Activated CD8-positive, alpha-beta T cell treated with anti-CD3 and anti-CD28 coated beads, Interleukin-2, amount 10 ng/mL, durations not matched to agents 7 days and 5 days (primary cell): ENCODE data around the gene ANKRD65. TPM values are rescaled to one million over a fixed set of nuclear protein-coding genes. Genes with fewer than 3 reads are reported as not detected.
"Not testable (repeated sequence)": the region's sequence is repeated elsewhere in the genome, so short reads cannot be mapped to it uniquely, and the experiment has no call there.

Experiments
- ATAC-seq: fragments of 150-1000 bp; cut with Tn5 transposase; one replicate; pipeline ENCODE4 v1.10.0; 2021; ENCODE audit warnings: moderate library complexity
- CTCF ChIA-PET: fragments of 350-600 bp; sonication (Branson Sonifier 250); formaldehyde crosslinking; loops from one replicate; lab custom pipeline; 2021; ENCODE audit warnings: antibody characterized with exemption; lab: Charles Lee
- POLR2A ChIA-PET: fragments of 350-600 bp; sonication (Branson Sonifier 250); formaldehyde crosslinking; loops from one replicate; lab custom pipeline; 2021; ENCODE audit warnings: antibody characterized with exemption; lab: Charles Lee
- DNase-seq: peaks from one replicate; pipeline ENCODE4 v3.0.0-alpha.2; 2020
- H3K27ac Mint-ChIP-seq: one replicate; pipeline ENCODE4 v1.8.0; 2021; ENCODE audit warnings: mild to moderate bottlenecking, mixed read lengths
- H3K27me3 Mint-ChIP-seq: one replicate; pipeline ENCODE4 v1.8.0; 2021; ENCODE audit warnings: low read depth, mixed read lengths
- H3K36me3 Mint-ChIP-seq: one replicate; pipeline ENCODE4 v1.8.0; 2021; ENCODE audit warnings: low read depth, mixed read lengths
- H3K4me1 Mint-ChIP-seq: one replicate; pipeline ENCODE4 v1.8.0; 2021; ENCODE audit warnings: low read depth, mixed read lengths
- H3K4me3 Mint-ChIP-seq: one replicate; pipeline ENCODE4 v1.8.0; 2021; ENCODE audit warnings: mild to moderate bottlenecking, mixed read lengths
- H3K9me3 Mint-ChIP-seq: one replicate; pipeline ENCODE4 v1.8.0; 2022; ENCODE audit warnings: mixed read lengths; ENCODE audit not compliant: insufficient read depth
- total RNA-seq, 2 experiments: library from RNA; stranded (reverse); gene quantifications; one replicate each; pipeline ENCODE4 v1.2.3, GENCODE V29; 2021

ANKRD65 gene
- total RNA-seq, 2 experiments from 2014 or later, result not detected

DNA sequence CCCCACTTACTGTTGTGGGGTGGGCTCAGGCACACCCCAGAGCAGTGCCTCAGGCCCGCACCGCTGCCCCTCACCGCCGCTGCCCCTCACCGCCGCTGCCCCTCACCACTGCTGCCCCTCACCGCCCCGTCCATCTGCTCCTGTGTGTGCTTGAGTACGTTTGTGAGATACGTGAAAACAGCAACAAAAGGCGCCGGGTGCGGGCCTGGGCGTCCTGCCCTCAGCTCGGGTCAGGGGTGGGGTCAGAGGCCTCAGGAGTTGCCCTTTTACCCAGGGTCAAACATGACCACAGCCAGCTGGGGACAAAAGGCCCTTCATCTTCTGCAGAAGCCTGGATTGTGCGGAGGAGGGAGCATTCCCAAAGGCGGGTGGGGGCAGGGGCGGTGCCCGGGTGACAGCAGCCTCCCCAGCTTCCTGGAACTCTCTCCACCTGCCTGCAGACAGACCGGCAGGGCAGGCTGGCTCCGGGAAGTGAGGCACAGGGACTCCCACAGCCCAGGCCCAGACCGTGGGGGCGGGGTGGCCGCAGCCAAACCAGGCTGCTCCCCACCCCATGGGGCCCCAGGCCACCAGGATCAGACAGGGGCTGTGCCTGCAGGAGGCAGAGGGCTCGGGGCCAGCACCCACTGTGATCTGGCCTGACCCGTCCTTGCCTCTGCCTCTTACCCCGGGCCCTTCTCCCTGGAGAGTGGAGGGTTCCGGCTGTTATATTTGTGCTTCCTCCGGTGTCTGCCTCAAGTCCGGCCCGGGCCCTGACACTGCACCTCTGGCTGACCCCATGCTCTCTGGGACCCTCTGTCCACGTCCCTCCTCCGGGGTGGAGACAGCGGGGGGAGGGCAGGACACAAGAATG, 12.1 kb upstream of the ANKRD65 start:
- no peak overlapping the region for H3K4me3 Mint-ChIP-seq
- no peak for DNase-seq
- ATAC-seq, result no peak
- no peaks in the 10 kb centered on the region for H3K9me3 Mint-ChIP-seq
- H3K36me3 Mint-ChIP-seq, result no peaks in the 10 kb centered on the region
- ChIA-PET CTCF (no interaction called here), POLR2A (interaction anchor here (0.7 kb wide), 2 partner anchors 12 to 107 kb away, joined by 3 read pairs; partner anchors contain the start of gene ANKRD65)
- H3K4me1 Mint-ChIP-seq, result peaks cover 12% of the 10 kb centered on the region
- peaks cover 16% of the 10 kb centered on the region for H3K27me3 Mint-ChIP-seq
- H3K27ac Mint-ChIP-seq, result no peak overlapping the region

- Mint-ChIP-seq H3K4me1 (peaks cover 12% of the 10 kb centered on the region), H3K36me3 (no peaks in the 10 kb centered on the region), H3K27ac (no peak overlapping the region), H3K9me3 (no peaks in the 10 kb centered on the region), H3K4me3 (no peak overlapping the region), H3K27me3 (peaks cover 16% of the 10 kb centered on the region)
- no peak for ATAC-seq
- DNase-seq, result no peak
- ChIA-PET CTCF (interaction anchor here (2.5 kb wide), 1 partner anchor 8 kb away, joined by 9 read pairs; no protein-coding TSS in a partner anchor), POLR2A (no interaction called here)
Measured at GRCh38 chr1:1432274-1432950, 11.3 kb upstream of the ANKRD65 start.

DNA sequence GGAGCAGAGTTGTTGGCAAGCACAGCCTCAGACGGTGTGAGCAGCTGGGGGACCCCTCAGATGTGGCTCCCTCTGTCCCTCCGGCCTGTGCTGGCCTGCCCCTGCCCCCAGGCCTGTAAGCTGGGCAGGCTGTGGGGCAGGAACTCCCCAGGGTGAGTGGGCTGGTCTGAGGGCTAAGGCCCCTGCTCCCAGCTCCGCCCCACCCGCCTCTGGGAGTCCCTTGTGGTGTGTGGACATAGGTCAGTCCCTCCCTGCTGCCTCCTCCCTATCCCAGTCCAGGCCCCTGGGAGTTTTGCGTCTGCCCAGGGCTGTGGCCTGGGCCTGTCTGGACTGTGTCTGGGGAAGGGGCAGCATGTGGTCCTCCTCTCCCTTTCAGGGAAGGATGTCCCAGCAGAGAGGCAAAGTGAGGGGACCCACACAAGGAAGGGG, 10.8 kb upstream of the ANKRD65 start:
- H3K36me3 Mint-ChIP-seq, result no peaks in the 10 kb centered on the region
- H3K4me3 Mint-ChIP-seq, result no peak overlapping the region
- no peak for DNase-seq
- peaks cover 16% of the 10 kb centered on the region for H3K27me3 Mint-ChIP-seq
- H3K9me3 Mint-ChIP-seq, result no peaks in the 10 kb centered on the region
- peaks cover 12% of the 10 kb centered on the region for H3K4me1 Mint-ChIP-seq
- ChIA-PET CTCF (interaction anchor here (2.5 kb wide), 1 partner anchor 9 kb away, joined by 9 read pairs; no protein-coding TSS in a partner anchor), POLR2A (no interaction called here)
- no peak overlapping the region for H3K27ac Mint-ChIP-seq
- no peak for ATAC-seq

DNA sequence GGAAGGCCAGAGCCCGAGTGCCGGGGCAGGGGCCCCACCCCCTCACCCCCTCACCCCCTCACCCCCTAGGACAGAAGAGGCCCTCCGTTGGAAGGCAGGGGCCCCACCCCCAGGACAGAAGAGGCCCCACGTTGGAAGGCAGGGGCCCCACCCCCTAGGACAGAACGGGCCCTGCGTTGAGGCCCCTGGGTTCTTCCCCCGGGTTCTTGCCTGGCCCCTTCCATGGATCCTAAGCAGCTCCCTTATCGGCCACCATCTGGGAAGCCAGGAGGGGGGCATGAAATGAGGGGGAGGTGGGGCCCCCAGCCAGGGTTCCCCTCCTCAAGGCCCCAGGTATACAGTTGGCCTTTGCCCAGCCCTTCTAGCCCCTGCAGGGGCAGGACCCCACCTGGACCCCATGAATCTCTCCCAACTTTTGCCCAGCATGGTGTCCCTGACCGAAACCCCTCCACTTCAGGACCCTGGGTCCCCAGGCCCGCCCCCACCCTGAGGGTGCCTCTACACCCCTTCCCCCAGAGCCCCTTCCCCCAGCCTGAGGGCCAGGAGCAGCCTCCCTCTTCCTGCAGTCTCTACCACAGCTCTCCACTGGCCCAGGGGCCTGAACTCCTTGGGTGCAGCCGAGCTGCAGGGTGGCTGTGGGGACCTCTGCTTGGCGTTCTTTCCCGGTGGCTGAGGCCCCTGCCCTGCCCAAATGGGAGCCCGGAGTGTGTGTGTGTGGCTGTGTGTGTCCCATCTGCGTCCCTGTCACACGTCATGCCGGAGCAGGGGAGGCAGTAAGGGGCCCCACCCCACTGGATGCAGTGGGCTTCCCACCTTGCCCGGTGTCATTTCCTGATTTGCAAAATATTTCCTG, 10.1 kb upstream of the ANKRD65 start:
- H3K4me3 Mint-ChIP-seq, result no peak overlapping the region
- POLR2A ChIA-PET, result no interaction called here
- CTCF ChIA-PET, result interaction anchor here (2.5 kb wide), 1 partner anchor 10 kb away, joined by 9 read pairs; no protein-coding TSS in a partner anchor
- DNase-seq, result no peak
- H3K36me3 Mint-ChIP-seq, result no peaks in the 10 kb centered on the region
- H3K27ac Mint-ChIP-seq, result no peak overlapping the region
- no peaks in the 10 kb centered on the region for H3K9me3 Mint-ChIP-seq
- peaks cover 13% of the 10 kb centered on the region for H3K4me1 Mint-ChIP-seq
- no peak for ATAC-seq
- H3K27me3 Mint-ChIP-seq, result peaks cover 15% of the 10 kb centered on the region

- no peak overlapping the region for H3K27ac Mint-ChIP-seq
- peaks cover 12% of the 10 kb centered on the region for H3K4me1 Mint-ChIP-seq
- H3K36me3 Mint-ChIP-seq, result no peaks in the 10 kb centered on the region
- ATAC-seq (no peak), DNase-seq (no peak)
- H3K9me3 Mint-ChIP-seq, result no peaks in the 10 kb centered on the region
- ChIA-PET POLR2A (no interaction called here), CTCF (interaction anchor here (2.1 to 2.5 kb wide), 2 partner anchors 10 kb away, joined by 8 to 9 read pairs; no protein-coding TSS in a partner anchor)
- no peak overlapping the region for H3K4me3 Mint-ChIP-seq
- H3K27me3 Mint-ChIP-seq, result peaks cover 19% of the 10 kb centered on the region
Measured at GRCh38 chr1:1430114-1430982, 9.3 kb upstream of the ANKRD65 start.

DNA sequence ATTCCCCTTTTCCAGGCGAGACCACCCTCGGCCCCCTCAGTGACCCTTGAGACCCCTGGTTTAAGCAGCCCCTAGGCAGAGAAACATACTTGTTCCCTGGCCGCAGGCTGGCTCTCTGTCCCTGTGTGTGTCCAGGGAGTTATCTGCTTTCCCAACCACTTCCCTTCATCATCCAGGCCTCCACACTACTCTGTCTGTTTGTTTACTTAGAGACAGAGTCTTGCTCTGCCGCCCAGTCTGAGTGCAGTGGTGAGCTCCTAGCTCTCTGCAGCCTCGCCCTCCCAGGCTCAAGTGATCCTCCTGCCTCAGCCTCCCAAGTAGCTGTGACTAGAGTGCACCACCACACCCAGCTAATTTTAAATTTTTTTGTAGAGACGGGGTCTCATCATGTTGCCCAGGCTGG, 8.6 kb upstream of the ANKRD65 start:
- ChIA-PET POLR2A (no interaction called here), CTCF (interaction anchor here (1.1 to 2.1 kb wide), 2 partner anchors 11 to 22 kb away, joined by 3 to 8 read pairs; no protein-coding TSS in a partner anchor)
- Mint-ChIP-seq H3K4me1 (peaks cover 7% of the 10 kb centered on the region), H3K27ac (no peak overlapping the region), H3K27me3 (peaks cover 15% of the 10 kb centered on the region), H3K9me3 (no peaks in the 10 kb centered on the region), H3K4me3 (no peak overlapping the region), H3K36me3 (no peaks in the 10 kb centered on the region)
- ATAC-seq, result no peak
- DNase-seq, result no peak

- DNase-seq, H3K9me3 Mint-ChIP-seq, POLR2A ChIA-PET, ATAC-seq, H3K4me1 Mint-ChIP-seq, H3K4me3 Mint-ChIP-seq, H3K36me3 Mint-ChIP-seq, H3K27ac Mint-ChIP-seq: not testable (repeated sequence)
- CTCF ChIA-PET, result interaction anchor here (1.1 to 2.1 kb wide), 2 partner anchors 12 to 21 kb away, joined by 3 to 8 read pairs; no protein-coding TSS in a partner anchor
- peaks cover 15% of the 10 kb centered on the region for H3K27me3 Mint-ChIP-seq
Measured at GRCh38 chr1:1428967-1429366, 7.9 kb upstream of the ANKRD65 start.

DNA sequence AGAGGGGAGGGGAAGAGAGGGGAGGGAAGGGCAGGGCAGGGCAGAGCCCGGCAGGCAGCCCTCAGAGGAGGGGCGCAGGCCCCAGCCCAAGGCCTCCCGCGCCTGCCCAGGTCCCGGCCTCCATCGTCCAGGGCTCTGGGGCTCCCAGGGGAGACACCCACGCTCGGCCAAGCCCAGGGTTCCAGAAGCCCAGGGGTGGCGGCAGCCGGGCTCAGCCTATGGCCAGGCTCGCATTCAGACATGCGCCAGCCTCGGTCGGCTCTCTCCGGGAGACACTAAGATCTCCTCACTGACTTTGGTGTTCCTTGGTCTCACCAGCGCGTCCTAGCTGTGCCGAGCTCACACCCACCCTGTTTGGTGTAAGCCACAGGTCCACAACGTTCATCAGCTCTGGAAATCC, 7.1 kb upstream of the ANKRD65 start:
- CTCF ChIA-PET, result interaction anchor here (2.1 kb wide), 1 partner anchor 13 kb away, joined by 8 read pairs; no protein-coding TSS in a partner anchor
- Mint-ChIP-seq H3K36me3 (no peaks in the 10 kb centered on the region), H3K27me3 (peaks cover 15% of the 10 kb centered on the region), H3K27ac (no peak overlapping the region), H3K9me3 (no peaks in the 10 kb centered on the region), H3K4me1 (peaks cover 6% of the 10 kb centered on the region), H3K4me3 (no peak overlapping the region)
- ATAC-seq (no peak), DNase-seq (no peak)
- POLR2A ChIA-PET, result no interaction called here

DNA sequence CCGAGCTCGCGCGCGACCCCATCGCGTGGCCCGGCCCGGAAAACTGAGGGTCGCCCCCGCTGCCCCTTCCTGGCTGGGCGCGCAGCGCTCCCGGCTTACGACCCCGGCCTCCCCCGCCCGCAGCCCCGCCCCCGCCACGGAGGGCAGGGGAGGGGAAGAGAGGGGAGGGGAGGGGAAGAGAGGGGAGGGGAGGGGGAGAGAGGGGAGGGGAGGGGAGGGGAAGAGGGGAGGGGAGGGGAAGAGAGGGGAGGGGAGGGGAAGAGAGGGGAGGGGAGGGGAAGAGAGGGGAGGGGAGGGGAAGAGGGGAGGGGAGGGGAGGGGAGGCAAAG, 6.7 kb upstream of the ANKRD65 start:
- ChIA-PET CTCF (interaction anchor here (2.1 kb wide), 1 partner anchor 13 kb away, joined by 8 read pairs; no protein-coding TSS in a partner anchor), POLR2A (no interaction called here)
- Mint-ChIP-seq H3K27me3 (peaks cover 15% of the 10 kb centered on the region), H3K4me1 (peaks cover 9% of the 10 kb centered on the region), H3K36me3 (no peaks in the 10 kb centered on the region), H3K27ac (no peak overlapping the region), H3K9me3 (no peaks in the 10 kb centered on the region), H3K4me3 (no peak overlapping the region)
- ATAC-seq (no peak), DNase-seq (no peak)

GRCh38 chr1:1427106-1427819, 6.2 kb upstream of the ANKRD65 start:
- peaks cover 15% of the 10 kb centered on the region for H3K27me3 Mint-ChIP-seq
- DNase-seq, result no peak
- H3K4me1 Mint-ChIP-seq, result peaks cover 14% of the 10 kb centered on the region
- H3K9me3 Mint-ChIP-seq, result no peaks in the 10 kb centered on the region
- ChIA-PET POLR2A (no interaction called here), CTCF (no interaction called here)
- H3K36me3 Mint-ChIP-seq, result no peaks in the 10 kb centered on the region
- H3K27ac Mint-ChIP-seq, result no peak overlapping the region
- ATAC-seq, result no peak
- H3K4me3 Mint-ChIP-seq, result no peak overlapping the region
